HFFc6 (cell line): ENCODE measurements around the gene HCRT. TPM values are rescaled to one million over a fixed set of nuclear protein-coding genes. Genes with fewer than 3 reads are reported as not detected.
A peak's percentile ranks its signal among the peaks of the same experiment; 100 is the strongest.

ENCODE experiments used
- DNase-seq: peaks from one replicate; pipeline ENCODE4 v3.0.0-alpha.2; 2018
- H3K27ac Mint-ChIP-seq: 2 replicates; pipeline ENCODE4 v1.8.0; 2020; ENCODE audit warnings: mild to moderate bottlenecking, mixed read lengths
- H3K27me3 Mint-ChIP-seq: 2 replicates; pipeline ENCODE4 v1.8.0; 2021; ENCODE audit warnings: mild to moderate bottlenecking, moderate library complexity, mixed read lengths; ENCODE audit not compliant: insufficient read depth
- H3K36me3 Mint-ChIP-seq: 2 replicates; pipeline ENCODE4 v1.8.0; 2021; ENCODE audit warnings: low read depth, mixed read lengths
- H3K4me1 Mint-ChIP-seq: 2 replicates; pipeline ENCODE4 v1.8.0; 2020; ENCODE audit warnings: low read depth, mixed read lengths
- H3K4me3 Mint-ChIP-seq: 2 replicates; pipeline ENCODE4 v1.8.0; 2020; ENCODE audit warnings: mild to moderate bottlenecking, moderate library complexity, mixed read lengths
- H3K9me3 Mint-ChIP-seq: 2 replicates; pipeline ENCODE4 v1.8.0; 2020; ENCODE audit warnings: mild to moderate bottlenecking, mixed read lengths
- CTCF ChIP-seq: fragments of 200-600 bp; sonication (generic); IDR thresholded peaks from 2 replicates; pipeline ENCODE4 v1.5.0; 2021; ENCODE audit warnings: antibody characterized with exemption, mild to moderate bottlenecking
- total RNA-seq, 6 experiments: library from RNA; stranded (reverse); fragmentation: NEBNext Ultra II Directional; extraction: Animal tissue kit (Norgen Biotek cat#: 25700); gene quantifications; 2 replicates in 1 of 6; 3 replicates in 5 of 6; pipeline ENCODE4 v1.2.3, GENCODE V29; 2021

The HCRT gene
- total RNA-seq, 6 experiments from 2014 or later, result not detected

- peak overlapping the region; percentile 80 for H3K4me3 Mint-ChIP-seq
- TF ChIP-seq CTCF, result no peak
- peak overlapping the region; percentile 43; the same call in 1 of the 2 replicates for H3K27ac Mint-ChIP-seq
- peak; percentile 30 for DNase-seq
- H3K9me3 Mint-ChIP-seq, result no peaks in the 10 kb centered on the region
- H3K36me3 Mint-ChIP-seq, result no peaks in the 10 kb centered on the region
- peaks cover 24% of the 10 kb centered on the region for H3K4me1 Mint-ChIP-seq
- H3K27me3 Mint-ChIP-seq, result peaks cover 18% of the 10 kb centered on the region
Measured at GRCh38 chr17:42182927-42183734, 2.1 kb downstream of the HCRT start.

- H3K4me1 Mint-ChIP-seq, result peaks cover 24% of the 10 kb centered on the region
- TF ChIP-seq CTCF, result no peak
- H3K27ac Mint-ChIP-seq, result no peak overlapping the region
- H3K4me3 Mint-ChIP-seq, result no peak overlapping the region
- peaks cover 19% of the 10 kb centered on the region for H3K27me3 Mint-ChIP-seq
- H3K9me3 Mint-ChIP-seq, result no peaks in the 10 kb centered on the region
- no peaks in the 10 kb centered on the region for H3K36me3 Mint-ChIP-seq
- no peak for DNase-seq
Measured at GRCh38 chr17:42181851-42182207, 3.4 kb downstream of the HCRT start.

GRCh38 chr17:42180922-42181850 lies 4.1 kb downstream of the HCRT start, which contains the start of gene KCNH4:
Gene KCNH4, minus strand, starts transcription at chr17:42181142. Its CDS starts 197 bp downstream, at chr17:42180945.
- Mint-ChIP-seq H3K27me3 (peaks cover 20% of the 10 kb centered on the region), H3K4me3 (no peak within 1 kb of the TSS)

GRCh38 chr17:42180411-42180921 lies 4.8 kb downstream of the HCRT start:
- peaks cover 19% of the 10 kb centered on the region for H3K27me3 Mint-ChIP-seq

More at GRCh38 chr17:42180922-42181850, 4.1 kb downstream of the HCRT start, which contains the start of gene KCNH4:
- peaks cover 24% of the 10 kb centered on the region for H3K4me1 Mint-ChIP-seq
- DNase-seq, result peak; percentile 55
- TF ChIP-seq CTCF, result peak; percentile 68
- no peaks in the 10 kb centered on the region for H3K9me3 Mint-ChIP-seq
- no peak within 1 kb of the TSS for H3K27ac Mint-ChIP-seq
- no peaks in the 10 kb centered on the region for H3K36me3 Mint-ChIP-seq

More at GRCh38 chr17:42180411-42180921, 4.8 kb downstream of the HCRT start:
- H3K4me1 Mint-ChIP-seq, result peaks cover 24% of the 10 kb centered on the region
- no peaks in the 10 kb centered on the region for H3K36me3 Mint-ChIP-seq
- TF ChIP-seq CTCF, result no peak
- H3K4me3 Mint-ChIP-seq, result no peak overlapping the region
- no peak for DNase-seq
- no peaks in the 10 kb centered on the region for H3K9me3 Mint-ChIP-seq
- H3K27ac Mint-ChIP-seq, result no peak overlapping the region
